GM13976 (cell line): ENCODE data around the gene BMP4.

Experiments
- DNase-seq: peaks from one replicate; pipeline ENCODE4 v3.0.0; 2012; ENCODE audit warnings: low spot score
- in situ Hi-C: fragments of 300-500 bp; cut with MboI; formaldehyde crosslinking; loops from one replicate; pipeline ENCODE4 v1.12.0; 2022; ENCODE audit warnings: low sequenced_read_pairs, mixed read lengths, inconsistent platforms; ENCODE audit not compliant: unreplicated experiment
- TF ChIP-seq, protein P1 (sequence below): IDR thresholded peaks from 2 replicates; pipeline ENCODE4 v1.5.1; 2012; ENCODE audit warnings: borderline replicate concordance, mild to moderate bottlenecking; ENCODE audit not compliant: insufficient read depth; ENCODE audit errors: extremely low read depth, missing control alignments, control extremely low read depth

Gene BMP4

DNA sequence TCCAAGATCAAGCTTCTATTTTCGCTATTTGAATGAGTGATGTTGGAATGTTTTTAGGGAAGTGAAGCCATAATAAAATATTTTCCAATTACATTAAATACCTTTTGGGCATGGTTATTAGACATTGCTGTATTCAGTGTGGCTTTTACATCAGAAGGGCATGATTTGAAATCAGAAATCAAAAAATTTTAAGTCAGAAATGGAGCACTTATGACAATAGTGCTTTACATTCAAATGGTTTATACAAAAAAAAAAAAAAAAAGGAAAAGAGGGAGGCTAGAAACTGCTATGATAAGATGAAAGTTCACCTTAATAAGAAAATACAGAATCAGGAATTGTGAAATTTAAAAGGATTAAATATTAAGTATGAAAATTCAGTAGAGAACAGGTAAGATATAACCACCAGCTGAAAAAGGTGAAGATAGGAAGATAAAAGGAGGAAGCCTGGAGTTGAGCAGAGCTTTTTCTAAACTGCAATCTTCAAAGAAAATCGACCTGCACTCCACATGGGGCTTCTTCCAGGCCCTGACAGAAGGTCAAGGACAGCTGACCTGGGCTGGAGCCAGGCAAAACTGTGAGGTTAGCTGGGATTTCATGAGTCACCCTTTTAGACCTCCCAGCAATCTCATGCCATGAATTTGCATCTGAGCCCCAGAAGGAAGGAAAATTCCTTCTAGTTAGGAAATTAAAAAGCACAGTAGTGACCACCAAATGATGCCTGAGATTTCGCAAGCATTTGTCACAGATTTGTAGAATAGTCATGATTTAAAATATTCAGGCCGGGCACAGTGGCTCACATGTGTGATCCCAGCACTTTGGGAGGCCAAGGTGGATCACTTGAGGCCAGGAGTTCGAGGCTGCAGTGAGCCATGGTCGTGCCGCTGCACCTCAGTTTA lies 23.4 kb upstream of the BMP4 start:
- in situ Hi-C loops: no loop called here
- TF ChIP-seq, protein P1, sequence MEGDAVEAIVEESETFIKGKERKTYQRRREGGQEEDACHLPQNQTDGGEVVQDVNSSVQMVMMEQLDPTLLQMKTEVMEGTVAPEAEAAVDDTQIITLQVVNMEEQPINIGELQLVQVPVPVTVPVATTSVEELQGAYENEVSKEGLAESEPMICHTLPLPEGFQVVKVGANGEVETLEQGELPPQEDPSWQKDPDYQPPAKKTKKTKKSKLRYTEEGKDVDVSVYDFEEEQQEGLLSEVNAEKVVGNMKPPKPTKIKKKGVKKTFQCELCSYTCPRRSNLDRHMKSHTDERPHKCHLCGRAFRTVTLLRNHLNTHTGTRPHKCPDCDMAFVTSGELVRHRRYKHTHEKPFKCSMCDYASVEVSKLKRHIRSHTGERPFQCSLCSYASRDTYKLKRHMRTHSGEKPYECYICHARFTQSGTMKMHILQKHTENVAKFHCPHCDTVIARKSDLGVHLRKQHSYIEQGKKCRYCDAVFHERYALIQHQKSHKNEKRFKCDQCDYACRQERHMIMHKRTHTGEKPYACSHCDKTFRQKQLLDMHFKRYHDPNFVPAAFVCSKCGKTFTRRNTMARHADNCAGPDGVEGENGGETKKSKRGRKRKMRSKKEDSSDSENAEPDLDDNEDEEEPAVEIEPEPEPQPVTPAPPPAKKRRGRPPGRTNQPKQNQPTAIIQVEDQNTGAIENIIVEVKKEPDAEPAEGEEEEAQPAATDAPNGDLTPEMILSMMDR: no peak
- DNase-seq: no peak

- in situ Hi-C loops: no loop called here
- TF ChIP-seq, protein P1: no peak
- DNase-seq: no peak
These were observed 22.6 kb upstream of the BMP4 start for GRCh38 chr14:53979113-53979681.

DNA sequence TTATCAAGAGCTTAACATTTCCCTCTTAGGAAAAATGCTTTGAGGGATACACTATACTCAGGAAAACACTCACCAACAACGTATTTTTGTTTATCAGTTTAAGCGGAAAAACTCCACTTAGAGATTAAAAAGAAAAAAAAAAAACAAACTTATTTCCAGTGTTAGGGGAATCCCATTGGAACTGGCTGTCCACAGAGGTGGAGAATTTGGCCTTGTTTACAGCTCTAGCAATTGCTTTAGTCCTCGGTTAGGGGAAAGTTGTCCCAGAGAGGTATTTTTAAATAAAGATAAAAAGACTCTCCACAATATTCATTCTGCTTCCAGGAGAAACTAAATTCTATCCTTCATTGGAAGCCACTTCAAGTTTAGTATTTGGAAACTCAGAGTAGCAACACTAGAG lies 21.6 kb upstream of the BMP4 start:
- in situ Hi-C loops: no loop called here
- TF ChIP-seq, protein P1: no peak
- DNase-seq: no peak

DNA sequence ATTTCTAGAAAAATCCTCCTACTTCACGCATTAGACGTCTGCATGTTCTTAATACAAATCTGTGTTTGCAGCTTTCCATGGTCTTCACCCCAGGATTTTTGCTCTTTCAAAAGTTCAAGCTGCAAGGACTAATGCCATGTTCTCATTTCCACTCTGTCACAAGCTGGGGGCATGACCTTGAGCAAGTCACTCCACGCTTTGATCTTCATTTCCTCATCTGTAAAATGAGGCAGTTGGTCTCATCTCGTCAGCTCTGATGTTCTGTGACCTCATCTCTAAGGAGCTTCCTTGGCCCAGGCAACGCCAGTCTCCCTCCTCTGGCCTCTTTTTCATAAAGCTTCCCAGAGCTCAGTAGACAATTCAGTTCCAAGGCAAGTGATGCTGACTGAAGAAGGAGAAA lies 18.8 kb upstream of the BMP4 start:
- in situ Hi-C loops: no loop called here
- no peak for DNase-seq
- TF ChIP-seq, protein P1: no peak

- in situ Hi-C loops: no loop called here
- TF ChIP-seq, protein P1: no peak
- DNase-seq: no peak
These were observed 14.9 kb upstream of the BMP4 start for GRCh38 chr14:53971521-53971920.

DNA sequence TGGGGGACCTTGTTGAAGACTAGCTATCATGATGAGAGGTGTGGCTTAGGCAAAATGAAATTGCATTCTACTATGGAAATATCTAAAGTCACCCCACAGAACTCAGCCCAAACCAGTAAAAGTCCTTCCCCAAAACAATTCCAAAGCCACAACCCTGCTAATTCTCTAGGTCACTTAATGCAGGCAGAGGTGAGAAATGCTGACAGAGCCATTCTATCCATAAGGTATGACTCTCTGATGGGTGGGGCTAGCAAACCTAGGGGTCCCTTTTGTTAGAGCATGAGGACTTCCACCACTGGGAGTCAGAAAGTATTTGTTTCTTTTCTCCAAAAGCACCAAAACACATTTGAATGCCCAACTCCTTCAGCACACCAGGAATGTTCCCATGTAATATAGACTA lies 12.7 kb upstream of the BMP4 start:
- TF ChIP-seq, protein P1: no peak

More for the DNA sequence above, 12.7 kb upstream of the BMP4 start:
- no peak for DNase-seq
- in situ Hi-C loops: no loop called here
